ENCODE results near the gene SLC13A2.

The SLC13A2 gene

GRCh38 chr17:28470266-28470913 is 3.1 kb upstream of the SLC13A2 start:
- no peak for DNase-seq (ENCODE audit: low read depth in 2 of 2)

GRCh38 chr17:28470914-28471366 is 2.5 kb upstream of the SLC13A2 start:
- DNase-seq (ENCODE audit: low read depth in 2 of 2), result no peak

GRCh38 chr17:28471531-28472342 is 1.7 kb upstream of the SLC13A2 start:
- no peak for DNase-seq (ENCODE audit: low read depth in 2 of 2)

- no peak for DNase-seq (ENCODE audit: low read depth in 2 of 2)
Measured at GRCh38 chr17:28472871-28473497, 460 bp upstream of the SLC13A2 start.

- no peak for DNase-seq (ENCODE audit: low read depth in 2 of 2)
Measured at GRCh38 chr17:28474111-28474531, 677 bp downstream of the SLC13A2 start.

- no peak for DNase-seq (ENCODE audit: low read depth in 2 of 2)
Measured at GRCh38 chr17:28475151-28475900, 1.9 kb downstream of the SLC13A2 start.

- no peak for DNase-seq (ENCODE audit: low read depth in 2 of 2)
Measured at GRCh38 chr17:28476076-28476865, 2.8 kb downstream of the SLC13A2 start.

- DNase-seq (ENCODE audit: low read depth in 2 of 2), result no peak
Measured at GRCh38 chr17:28477928-28478327, 4.5 kb downstream of the SLC13A2 start.

- no peak for DNase-seq (ENCODE audit: low read depth in 2 of 2)
Measured at GRCh38 chr17:28478712-28479615, 5.5 kb downstream of the SLC13A2 start.

GRCh38 chr17:28480278-28480677 is 6.8 kb downstream of the SLC13A2 start:
- DNase-seq (ENCODE audit: low read depth in 2 of 2), result no peak

- DNase-seq (ENCODE audit: low read depth in 2 of 2), result no peak
Measured at GRCh38 chr17:28480799-28481571, 7.5 kb downstream of the SLC13A2 start.

- DNase-seq (ENCODE audit: low read depth in 2 of 2), result no peak
Measured at GRCh38 chr17:28482551-28483199, 9.2 kb downstream of the SLC13A2 start.

- DNase-seq (ENCODE audit: low read depth in 2 of 2), result no peak
Measured at GRCh38 chr17:28484296-28484695, 10.9 kb downstream of the SLC13A2 start.

GRCh38 chr17:28485049-28485448 is 11.6 kb downstream of the SLC13A2 start:
- no peak for DNase-seq (ENCODE audit: low read depth in 2 of 2)

- DNase-seq (ENCODE audit: low read depth in 2 of 2), result no peak
Measured at GRCh38 chr17:28487881-28488532, 14.6 kb downstream of the SLC13A2 start.

GRCh38 chr17:28488533-28489276 is 15.3 kb downstream of the SLC13A2 start:
- no peak for DNase-seq (ENCODE audit: low read depth in 2 of 2)

GRCh38 chr17:28491286-28491685 is 17.8 kb downstream of the SLC13A2 start:
- no peak for DNase-seq (ENCODE audit: low read depth in 2 of 2)

- DNase-seq (ENCODE audit: low read depth in 2 of 2), result no peak
Measured at GRCh38 chr17:28491860-28492259, 18.4 kb downstream of the SLC13A2 start.

Measured in stimulated activated CD4-positive, alpha-beta T cell treated with anti-CD3 and anti-CD28 coated beads, Interleukin-1b, Interleukin-23, amount 100 ng/mL, for 1 hour (primary cell).